GM23338 (cell line): ENCODE data around the gene SETDB2. TPM values are rescaled to one million over a fixed set of nuclear protein-coding genes. Genes with fewer than 3 reads are reported as not detected.

Experiments used
- ATAC-seq: fragments of 200-7000 bp; cut with Tn5 transposase; 3 replicates; pipeline ENCODE4 v1.9.1; 2020
- DNase-seq: peaks from one replicate; pipeline ENCODE4 v3.0.0-alpha.2; 2015; ENCODE audit warnings: low spot score
- H2AFZ ChIP-seq: fragments of 200-600 bp; sonication (generic); 2 replicates; pipeline ENCODE4 v1.8.0; 2016; ENCODE audit warnings: antibody characterized with exemption, mild to moderate bottlenecking, moderate library complexity
- H3F3A ChIP-seq: fragments of 200-600 bp; sonication (generic); replicated peaks from 2 replicates; pipeline ENCODE4 v1.8.0; 2017; ENCODE audit warnings: antibody characterized with exemption, mixed run types, low read depth
- H3K27ac ChIP-seq: fragments of 200-600 bp; sonication (generic); 2 replicates; pipeline ENCODE4 v1.6.1; 2016; ENCODE audit warnings: low read depth
- H3K27me3 ChIP-seq: fragments of 200-600 bp; sonication (generic); 2 replicates; pipeline ENCODE4 v1.8.0; 2016; ENCODE audit warnings: mild to moderate bottlenecking, mixed run types, moderate library complexity; ENCODE audit not compliant: insufficient read depth
- H3K36me3 ChIP-seq: fragments of 200-600 bp; sonication (generic); 2 replicates; pipeline ENCODE4 v1.8.0; 2016; ENCODE audit warnings: mild to moderate bottlenecking; ENCODE audit not compliant: insufficient read depth
- H3K4me1 ChIP-seq: fragments of 200-600 bp; sonication (generic); 2 replicates; pipeline ENCODE4 v1.8.0; 2016; ENCODE audit warnings: mild to moderate bottlenecking, moderate library complexity; ENCODE audit not compliant: insufficient read depth
- H3K4me2 ChIP-seq: fragments of 200-600 bp; sonication (generic); 2 replicates; pipeline ENCODE4 v1.7.1; 2017; ENCODE audit warnings: mixed run types
- H3K4me3 ChIP-seq: fragments of 200-600 bp; sonication (generic); 2 replicates; pipeline ENCODE4 v1.6.1; 2016; ENCODE audit warnings: mixed run types
- H3K79me2 ChIP-seq: fragments of 200-600 bp; sonication (generic); replicated peaks from 2 replicates; pipeline ENCODE4 v1.8.0; 2017; ENCODE audit warnings: mild to moderate bottlenecking; ENCODE audit not compliant: insufficient read depth
- H3K9me2 ChIP-seq: fragments of 200-600 bp; sonication (generic); 2 replicates; pipeline ENCODE4 v1.8.0; 2017; ENCODE audit not compliant: insufficient read depth
- H4K20me1 ChIP-seq: fragments of 200-600 bp; sonication (generic); replicated peaks from 2 replicates; pipeline ENCODE4 v1.8.0; 2017; ENCODE audit warnings: mild to moderate bottlenecking; ENCODE audit not compliant: insufficient read depth
- H3K27ac Mint-ChIP-seq: 2 replicates; pipeline ENCODE4 v1.8.0; 2020; ENCODE audit warnings: inconsistent platforms, mild to moderate bottlenecking, moderate library complexity, mixed read lengths
- H3K27me3 Mint-ChIP-seq: 3 replicates; pipeline ENCODE4 v1.8.0; 2022; ENCODE audit warnings: low read depth, mild to moderate bottlenecking, moderate library complexity, mixed read lengths, inconsistent platforms; ENCODE audit not compliant: insufficient read depth, poor library complexity
- H3K36me3 Mint-ChIP-seq: 3 replicates; pipeline ENCODE4 v1.8.0; 2021; ENCODE audit warnings: low read depth, mild to moderate bottlenecking, inconsistent platforms, moderate library complexity, mixed read lengths
- H3K4me1 Mint-ChIP-seq: 3 replicates; pipeline ENCODE4 v1.8.0; 2020; ENCODE audit warnings: mild to moderate bottlenecking, inconsistent platforms, mixed read lengths
- H3K4me3 Mint-ChIP-seq: 3 replicates; pipeline ENCODE4 v1.8.0; 2021; ENCODE audit warnings: moderate library complexity, mild to moderate bottlenecking, inconsistent platforms, mixed read lengths
- H3K9me3 Mint-ChIP-seq: 3 replicates; pipeline ENCODE4 v1.8.0; 2020; ENCODE audit warnings: moderate library complexity, mild to moderate bottlenecking, inconsistent platforms, mixed read lengths
- CREB1 ChIP-seq: fragments of 250-450 bp; sonication (Bioruptor Pico); IDR thresholded peaks from 2 replicates; pipeline ENCODE4 v1.5.0; 2020; ENCODE audit warnings: low read depth, mild to moderate bottlenecking, moderate library complexity
- EZH2phosphoT487 ChIP-seq: fragments of 200-600 bp; sonication (generic); IDR thresholded peaks from one replicate; pipeline ENCODE4 v1.8.1; 2018; ENCODE audit warnings: antibody characterized with exemption; ENCODE audit not compliant: unreplicated experiment
- ZNF331 ChIP-seq: fragments of 250-450 bp; sonication (Bioruptor Pico); IDR thresholded peaks from 2 replicates; pipeline ENCODE4 v1.5.0; 2020; ENCODE audit warnings: low read depth, mild to moderate bottlenecking, moderate library complexity
- polyA plus RNA-seq: library from polyadenylated mRNA; unstranded; fragments of >200 nt; fragmentation: Nextera tagmentation; extraction: Ambion mirVana; gene quantifications from 2 replicates; pipeline ENCODE4 v1.2.1, GENCODE V29; 2016
- total RNA-seq: library from RNA; depleted of rRNA; stranded (reverse); fragments of >200 nt; shearing (Covaris generic); gene quantifications from 2 replicates; pipeline ENCODE4 v1.2.3, GENCODE V29; 2014
- TF ChIP-seq, protein P1 (sequence below): fragments of 250-450 bp; sonication (Bioruptor Pico); IDR thresholded peaks from 2 replicates; pipeline ENCODE4 v1.5.0; 2020; ENCODE audit warnings: mild to moderate bottlenecking, moderate library complexity
- TF ChIP-seq, protein P2 (sequence below): IDR thresholded peaks from 2 replicates; pipeline ENCODE4 v1.6.1; 2016; ENCODE audit warnings: antibody characterized with exemption
- TF ChIP-seq, protein P3 (sequence below), 2 experiments: fragments of 200-600 bp in 1 of 2; sonication (generic) in 1 of 2; conservative IDR thresholded peaks; 2 replicates each; pipeline versions ENCODE4 v1.5.1 to v1.6.1; 2016 to 2017; ENCODE audit warnings: antibody characterized with exemption in 2 of 2, low read depth in 2 of 2, mild to moderate bottlenecking in 2 of 2, moderate library complexity in 1 of 2

Gene SETDB2
- total and polyA plus RNA-seq, 2 experiments from 2014 or later: 4.6 to 5.8 TPM

DNA sequence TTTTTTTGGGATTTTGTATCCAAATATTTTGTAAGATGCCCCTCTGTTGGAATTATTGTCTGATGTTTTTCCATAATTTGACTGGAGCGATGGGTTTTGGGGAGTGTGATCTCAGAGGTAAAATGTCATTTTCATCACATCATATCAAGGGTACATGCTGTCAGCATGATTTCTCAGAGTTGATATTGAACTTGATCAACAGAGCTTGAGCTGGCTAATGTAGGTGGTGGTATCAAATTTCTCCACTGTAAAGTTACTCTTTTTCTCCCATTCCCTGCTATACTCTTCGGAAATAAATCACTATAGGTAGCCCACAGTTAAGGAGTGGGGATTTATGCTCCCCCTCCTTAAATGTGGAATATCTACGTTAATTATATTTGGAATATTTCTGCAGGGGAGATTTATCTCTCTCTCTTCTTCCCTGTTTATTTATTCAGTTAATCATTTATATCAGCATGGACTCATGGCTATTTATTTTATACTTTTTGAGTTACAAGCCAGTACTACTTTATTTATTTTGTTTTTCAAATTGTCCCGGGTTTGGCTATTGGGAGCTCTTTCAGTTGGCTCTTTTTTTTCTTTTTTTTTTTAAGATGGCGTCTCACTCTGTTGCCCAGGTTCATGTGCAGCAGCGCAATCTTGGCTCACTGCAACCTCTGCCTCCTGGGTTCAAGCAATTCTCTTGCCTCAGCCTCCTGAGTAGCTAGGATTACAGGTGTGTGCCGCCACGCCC is 8.8 kb downstream of the SETDB2 start:
- H3F3A ChIP-seq: no peaks in the 10 kb centered on the region
- H3K4me1 ChIP-seq: no peaks in the 10 kb centered on the region
- no peaks in the 10 kb centered on the region for H3K79me2 ChIP-seq
- H3K27me3 ChIP-seq: no peaks in the 10 kb centered on the region
- H3K4me2 ChIP-seq: no peak overlapping the region
- H3K9me2 ChIP-seq: no peaks in the 10 kb centered on the region
- Mint-ChIP-seq H3K9me3 (no peaks in the 10 kb centered on the region), H3K4me3 (no peak overlapping the region), H3K36me3 (no peaks in the 10 kb centered on the region), H3K27me3 (no peaks in the 10 kb centered on the region), H3K27ac (no peak overlapping the region), H3K4me1 (peaks cover 3% of the 10 kb centered on the region; the same call in 2 of the 3 replicates)
- no peak overlapping the region for H3K27ac ChIP-seq
- no peaks in the 10 kb centered on the region for H3K36me3 ChIP-seq
- no peak for ATAC-seq
- TF ChIP-seq, protein P1, sequence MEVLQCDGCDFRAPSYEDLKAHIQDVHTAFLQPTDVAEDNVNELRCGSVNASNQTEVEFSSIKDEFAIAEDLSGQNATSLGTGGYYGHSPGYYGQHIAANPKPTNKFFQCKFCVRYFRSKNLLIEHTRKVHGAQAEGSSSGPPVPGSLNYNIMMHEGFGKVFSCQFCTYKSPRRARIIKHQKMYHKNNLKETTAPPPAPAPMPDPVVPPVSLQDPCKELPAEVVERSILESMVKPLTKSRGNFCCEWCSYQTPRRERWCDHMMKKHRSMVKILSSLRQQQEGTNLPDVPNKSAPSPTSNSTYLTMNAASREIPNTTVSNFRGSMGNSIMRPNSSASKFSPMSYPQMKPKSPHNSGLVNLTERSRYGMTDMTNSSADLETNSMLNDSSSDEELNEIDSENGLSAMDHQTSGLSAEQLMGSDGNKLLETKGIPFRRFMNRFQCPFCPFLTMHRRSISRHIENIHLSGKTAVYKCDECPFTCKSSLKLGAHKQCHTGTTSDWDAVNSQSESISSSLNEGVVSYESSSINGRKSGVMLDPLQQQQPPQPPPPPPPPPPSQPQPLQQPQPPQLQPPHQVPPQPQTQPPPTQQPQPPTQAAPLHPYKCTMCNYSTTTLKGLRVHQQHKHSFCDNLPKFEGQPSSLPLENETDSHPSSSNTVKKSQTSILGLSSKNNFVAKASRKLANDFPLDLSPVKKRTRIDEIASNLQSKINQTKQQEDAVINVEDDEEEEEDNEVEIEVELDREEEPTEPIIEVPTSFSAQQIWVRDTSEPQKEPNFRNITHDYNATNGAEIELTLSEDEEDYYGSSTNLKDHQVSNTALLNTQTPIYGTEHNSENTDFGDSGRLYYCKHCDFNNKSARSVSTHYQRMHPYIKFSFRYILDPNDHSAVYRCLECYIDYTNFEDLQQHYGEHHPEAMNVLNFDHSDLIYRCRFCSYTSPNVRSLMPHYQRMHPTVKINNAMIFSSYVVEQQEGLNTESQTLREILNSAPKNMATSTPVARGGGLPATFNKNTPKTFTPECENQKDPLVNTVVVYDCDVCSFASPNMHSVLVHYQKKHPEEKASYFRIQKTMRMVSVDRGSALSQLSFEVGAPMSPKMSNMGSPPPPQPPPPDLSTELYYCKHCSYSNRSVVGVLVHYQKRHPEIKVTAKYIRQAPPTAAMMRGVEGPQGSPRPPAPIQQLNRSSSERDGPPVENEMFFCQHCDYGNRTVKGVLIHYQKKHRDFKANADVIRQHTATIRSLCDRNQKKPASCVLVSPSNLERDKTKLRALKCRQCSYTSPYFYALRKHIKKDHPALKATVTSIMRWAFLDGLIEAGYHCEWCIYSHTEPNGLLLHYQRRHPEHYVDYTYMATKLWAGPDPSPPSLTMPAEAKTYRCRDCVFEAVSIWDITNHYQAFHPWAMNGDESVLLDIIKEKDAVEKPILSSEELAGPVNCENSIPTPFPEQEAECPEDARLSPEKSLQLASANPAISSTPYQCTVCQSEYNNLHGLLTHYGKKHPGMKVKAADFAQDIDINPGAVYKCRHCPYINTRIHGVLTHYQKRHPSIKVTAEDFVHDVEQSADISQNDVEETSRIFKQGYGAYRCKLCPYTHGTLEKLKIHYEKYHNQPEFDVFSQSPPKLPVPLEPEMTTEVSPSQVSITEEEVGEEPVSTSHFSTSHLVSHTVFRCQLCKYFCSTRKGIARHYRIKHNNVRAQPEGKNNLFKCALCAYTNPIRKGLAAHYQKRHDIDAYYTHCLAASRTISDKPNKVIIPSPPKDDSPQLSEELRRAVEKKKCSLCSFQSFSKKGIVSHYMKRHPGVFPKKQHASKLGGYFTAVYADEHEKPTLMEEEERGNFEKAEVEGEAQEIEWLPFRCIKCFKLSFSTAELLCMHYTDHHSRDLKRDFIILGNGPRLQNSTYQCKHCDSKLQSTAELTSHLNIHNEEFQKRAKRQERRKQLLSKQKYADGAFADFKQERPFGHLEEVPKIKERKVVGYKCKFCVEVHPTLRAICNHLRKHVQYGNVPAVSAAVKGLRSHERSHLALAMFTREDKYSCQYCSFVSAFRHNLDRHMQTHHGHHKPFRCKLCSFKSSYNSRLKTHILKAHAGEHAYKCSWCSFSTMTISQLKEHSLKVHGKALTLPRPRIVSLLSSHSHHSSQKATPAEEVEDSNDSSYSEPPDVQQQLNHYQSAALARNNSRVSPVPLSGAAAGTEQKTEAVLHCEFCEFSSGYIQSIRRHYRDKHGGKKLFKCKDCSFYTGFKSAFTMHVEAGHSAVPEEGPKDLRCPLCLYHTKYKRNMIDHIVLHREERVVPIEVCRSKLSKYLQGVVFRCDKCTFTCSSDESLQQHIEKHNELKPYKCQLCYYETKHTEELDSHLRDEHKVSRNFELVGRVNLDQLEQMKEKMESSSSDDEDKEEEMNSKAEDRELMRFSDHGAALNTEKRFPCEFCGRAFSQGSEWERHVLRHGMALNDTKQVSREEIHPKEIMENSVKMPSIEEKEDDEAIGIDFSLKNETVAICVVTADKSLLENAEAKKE (CRISPR knock-in tag): no peak
- TF ChIP-seq, protein P2, sequence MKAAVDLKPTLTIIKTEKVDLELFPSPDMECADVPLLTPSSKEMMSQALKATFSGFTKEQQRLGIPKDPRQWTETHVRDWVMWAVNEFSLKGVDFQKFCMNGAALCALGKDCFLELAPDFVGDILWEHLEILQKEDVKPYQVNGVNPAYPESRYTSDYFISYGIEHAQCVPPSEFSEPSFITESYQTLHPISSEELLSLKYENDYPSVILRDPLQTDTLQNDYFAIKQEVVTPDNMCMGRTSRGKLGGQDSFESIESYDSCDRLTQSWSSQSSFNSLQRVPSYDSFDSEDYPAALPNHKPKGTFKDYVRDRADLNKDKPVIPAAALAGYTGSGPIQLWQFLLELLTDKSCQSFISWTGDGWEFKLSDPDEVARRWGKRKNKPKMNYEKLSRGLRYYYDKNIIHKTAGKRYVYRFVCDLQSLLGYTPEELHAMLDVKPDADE: no peak
- TF ChIP-seq EZH2phosphoT487 (no peak), CREB1 (CRISPR knock-in tag) (no peak), ZNF331 (CRISPR knock-in tag) (no peak)
- TF ChIP-seq, protein P3, sequence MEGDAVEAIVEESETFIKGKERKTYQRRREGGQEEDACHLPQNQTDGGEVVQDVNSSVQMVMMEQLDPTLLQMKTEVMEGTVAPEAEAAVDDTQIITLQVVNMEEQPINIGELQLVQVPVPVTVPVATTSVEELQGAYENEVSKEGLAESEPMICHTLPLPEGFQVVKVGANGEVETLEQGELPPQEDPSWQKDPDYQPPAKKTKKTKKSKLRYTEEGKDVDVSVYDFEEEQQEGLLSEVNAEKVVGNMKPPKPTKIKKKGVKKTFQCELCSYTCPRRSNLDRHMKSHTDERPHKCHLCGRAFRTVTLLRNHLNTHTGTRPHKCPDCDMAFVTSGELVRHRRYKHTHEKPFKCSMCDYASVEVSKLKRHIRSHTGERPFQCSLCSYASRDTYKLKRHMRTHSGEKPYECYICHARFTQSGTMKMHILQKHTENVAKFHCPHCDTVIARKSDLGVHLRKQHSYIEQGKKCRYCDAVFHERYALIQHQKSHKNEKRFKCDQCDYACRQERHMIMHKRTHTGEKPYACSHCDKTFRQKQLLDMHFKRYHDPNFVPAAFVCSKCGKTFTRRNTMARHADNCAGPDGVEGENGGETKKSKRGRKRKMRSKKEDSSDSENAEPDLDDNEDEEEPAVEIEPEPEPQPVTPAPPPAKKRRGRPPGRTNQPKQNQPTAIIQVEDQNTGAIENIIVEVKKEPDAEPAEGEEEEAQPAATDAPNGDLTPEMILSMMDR (conservative IDR thresholded peaks at IDR 0.05; ENCODE audit: low read depth in 2 of 2): no peak
- H2AFZ ChIP-seq: no peak overlapping the region
- H3K4me3 ChIP-seq: no peak overlapping the region
- DNase-seq: no peak
- H4K20me1 ChIP-seq: no peaks in the 10 kb centered on the region
